Natural killer cell (primary cell): ENCODE results near the gene RNF150. TPM values are rescaled to one million over a fixed set of nuclear protein-coding genes. Genes with fewer than 3 reads are reported as not detected.
A peak's percentile ranks its signal among the peaks of the same experiment; 100 is the strongest.

ENCODE experiments used
- ATAC-seq, 3 donors: fragments of 150-1000 bp in 2 of 3; fragments of 200-7000 bp in 1 of 3; cut with Tn5 transposase; 1 replicate in 1 of 3; 2 replicates in 2 of 3; pipeline ENCODE4 v1.10.0; 2021; ENCODE audit warnings: mild to moderate bottlenecking in 2 of 3, moderate library complexity in 2 of 3
- DNase-seq, 2 donors: peaks; one replicate each; pipeline versions ENCODE4 v3.0.0 to v3.0.0-alpha.2; 2013 to 2021; ENCODE audit warnings: mixed read lengths in 1 of 2
- H3K27ac ChIP-seq: one replicate; pipeline ENCODE4 v1.5.1; 2013; ENCODE audit warnings: mild to moderate bottlenecking, low read length
- H3K27me3 ChIP-seq: one replicate; pipeline ENCODE4 v1.6.1; 2013; ENCODE audit warnings: low read length; ENCODE audit not compliant: control insufficient read depth, insufficient read depth
- H3K36me3 ChIP-seq: one replicate; pipeline ENCODE4 v1.6.1; 2013; ENCODE audit warnings: low read length; ENCODE audit not compliant: control insufficient read depth, insufficient read depth
- H3K4me1 ChIP-seq: one replicate; pipeline ENCODE4 v1.6.1; 2013; ENCODE audit warnings: low read length; ENCODE audit not compliant: control insufficient read depth, insufficient read depth
- H3K4me3 ChIP-seq: one replicate; pipeline ENCODE4 v1.5.1; 2013; ENCODE audit warnings: low read length
- H3K9me3 ChIP-seq: one replicate; pipeline ENCODE4 v1.6.1; 2013; ENCODE audit warnings: low read length; ENCODE audit not compliant: control insufficient read depth, insufficient read depth
- H3K27ac Mint-ChIP-seq, 2 donors: one replicate each; pipeline ENCODE4 v1.8.0; 2022; ENCODE audit warnings: mild to moderate bottlenecking in 2 of 2, mixed read lengths in 2 of 2, moderate library complexity in 1 of 2
- H3K27me3 Mint-ChIP-seq, 2 donors: one replicate each; pipeline ENCODE4 v1.8.0; 2022; ENCODE audit warnings: low read depth in 2 of 2, mixed read lengths in 2 of 2
- H3K36me3 Mint-ChIP-seq: one replicate; pipeline ENCODE4 v1.8.0; 2022; ENCODE audit warnings: mixed read lengths
- H3K4me1 Mint-ChIP-seq, 2 donors: one replicate each; pipeline ENCODE4 v1.8.0; 2022; ENCODE audit warnings: mixed read lengths in 2 of 2
- H3K4me3 Mint-ChIP-seq: one replicate; pipeline ENCODE4 v1.8.0; 2022; ENCODE audit warnings: mild to moderate bottlenecking, moderate library complexity, mixed read lengths
- H3K9me3 Mint-ChIP-seq, 2 donors: one replicate each; pipeline ENCODE4 v1.8.0; 2022; ENCODE audit warnings: mixed read lengths in 2 of 2
- WGBS: methylation state at CpG from one replicate; pipeline ENCODE4 v1.1.7; 2013; ENCODE audit warnings: missing lambda C conversion rate; ENCODE audit not compliant: insufficient coverage; 5-methylcytosine and 5-hydroxymethylcytosine counted together
- intact Hi-C: fragments of 100-400 bp; cut with micrococcal nuclease; formaldehyde crosslinking; loops from one replicate; pipeline ENCODE4 v1.14.2; 2022
- total RNA-seq, 4 donors: library from RNA; stranded (reverse); fragments of 120-200 nt in 1 of 4; gene quantifications; one replicate each; pipeline versions ENCODE4 v1.2.3 to v1.2.4, GENCODE V29; 2013 to 2022
- TF ChIP-seq, protein P1 (sequence below): fragments of 200-600 bp; IDR thresholded peaks from one replicate; pipeline ENCODE4 v1.8.0; 2022; ENCODE audit warnings: antibody characterized with exemption

The RNF150 gene
- total RNA-seq, 3 donors from 2014 or later (not counting 1 experiment from before 2014, with no cell fraction given), result 0.09 TPM; not detected in 2

DNA sequence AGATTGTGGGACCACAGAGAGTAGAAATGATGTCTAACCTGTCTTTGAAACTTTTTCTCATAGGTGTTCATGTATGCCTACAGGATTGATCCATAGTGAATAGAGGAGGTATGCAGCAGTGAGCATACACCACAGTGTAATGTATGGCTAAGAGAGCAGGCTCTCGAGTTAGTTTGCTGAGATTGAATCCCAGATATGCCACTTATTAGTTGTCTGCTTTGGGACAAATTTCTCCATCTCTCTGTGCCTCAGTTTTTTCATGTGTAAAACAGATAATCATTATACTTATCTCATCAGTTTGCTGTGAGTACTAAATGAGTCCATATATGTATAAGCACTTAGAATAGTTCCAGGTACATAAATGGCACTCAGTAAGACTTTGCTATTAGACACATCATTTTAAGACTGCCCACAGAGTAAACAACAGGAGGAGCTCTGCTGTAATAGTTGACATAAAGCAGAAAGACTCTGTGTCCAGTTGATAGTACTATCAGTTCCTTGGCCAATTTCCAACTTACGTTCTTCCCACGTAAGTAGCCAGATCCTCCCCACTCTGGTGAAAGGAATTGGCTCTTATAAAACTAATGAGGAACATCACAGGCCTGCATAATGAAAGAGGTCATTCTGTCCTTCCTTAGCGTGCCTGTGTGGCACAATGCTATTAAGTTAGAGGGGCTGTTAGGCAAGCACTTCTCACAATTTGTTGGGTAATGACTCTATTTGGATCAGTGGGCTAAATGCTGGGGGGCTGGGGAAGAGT is 20.7 kb upstream of the RNF150 start:
- H3K36me3 ChIP-seq, result no peaks in the 10 kb centered on the region
- H3K4me3 Mint-ChIP-seq, result no peak overlapping the region
- H3K27ac Mint-ChIP-seq, result no peak overlapping the region
- H3K9me3 ChIP-seq, result no peaks in the 10 kb centered on the region
- H3K36me3 Mint-ChIP-seq, result no peaks in the 10 kb centered on the region
- 89% methylated on average over 4 of the region's 4 CpGs for WGBS
- H3K4me1 ChIP-seq, result no peaks in the 10 kb centered on the region
- H3K27ac ChIP-seq, result no peak overlapping the region
- intact Hi-C loops, result no loop called here
- peak in 1 of 3 donors; percentile 14 for ATAC-seq
- H3K27me3 Mint-ChIP-seq, result peaks cover 0 to 6% of the 10 kb centered on the region in 2 donors
- TF ChIP-seq, protein P1, sequence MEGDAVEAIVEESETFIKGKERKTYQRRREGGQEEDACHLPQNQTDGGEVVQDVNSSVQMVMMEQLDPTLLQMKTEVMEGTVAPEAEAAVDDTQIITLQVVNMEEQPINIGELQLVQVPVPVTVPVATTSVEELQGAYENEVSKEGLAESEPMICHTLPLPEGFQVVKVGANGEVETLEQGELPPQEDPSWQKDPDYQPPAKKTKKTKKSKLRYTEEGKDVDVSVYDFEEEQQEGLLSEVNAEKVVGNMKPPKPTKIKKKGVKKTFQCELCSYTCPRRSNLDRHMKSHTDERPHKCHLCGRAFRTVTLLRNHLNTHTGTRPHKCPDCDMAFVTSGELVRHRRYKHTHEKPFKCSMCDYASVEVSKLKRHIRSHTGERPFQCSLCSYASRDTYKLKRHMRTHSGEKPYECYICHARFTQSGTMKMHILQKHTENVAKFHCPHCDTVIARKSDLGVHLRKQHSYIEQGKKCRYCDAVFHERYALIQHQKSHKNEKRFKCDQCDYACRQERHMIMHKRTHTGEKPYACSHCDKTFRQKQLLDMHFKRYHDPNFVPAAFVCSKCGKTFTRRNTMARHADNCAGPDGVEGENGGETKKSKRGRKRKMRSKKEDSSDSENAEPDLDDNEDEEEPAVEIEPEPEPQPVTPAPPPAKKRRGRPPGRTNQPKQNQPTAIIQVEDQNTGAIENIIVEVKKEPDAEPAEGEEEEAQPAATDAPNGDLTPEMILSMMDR, result no peak
- no peak for DNase-seq
- no peak overlapping the region for H3K4me3 ChIP-seq
- no peaks in the 10 kb centered on the region for H3K4me1 Mint-ChIP-seq
- no peaks in the 10 kb centered on the region for H3K27me3 ChIP-seq
- H3K9me3 Mint-ChIP-seq, result no peaks in the 10 kb centered on the region

DNA sequence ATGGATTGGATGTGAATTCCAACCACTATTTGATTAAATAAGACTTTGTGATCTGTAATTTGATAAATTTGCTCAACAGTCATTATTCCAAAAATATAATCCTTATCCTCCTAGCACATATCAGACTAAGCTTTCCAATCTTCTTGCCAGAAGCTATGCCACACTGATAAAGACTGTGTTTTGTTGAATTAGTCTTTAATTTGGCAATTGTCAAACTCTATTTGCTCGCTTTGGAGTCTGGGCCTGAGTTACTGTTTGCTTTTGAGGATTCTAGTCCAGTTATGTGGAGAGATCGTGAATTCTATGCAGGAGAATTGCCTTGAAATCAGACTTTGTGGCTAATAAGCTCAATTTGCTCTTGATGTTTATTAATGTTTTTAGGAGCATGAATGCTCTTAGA is 10.9 kb upstream of the RNF150 start:
- DNase-seq, result no peak
- WGBS, result 84% methylated on average over 2 of the region's 2 CpGs
- Histone ChIP-seq H3K27ac (no peak overlapping the region), H3K9me3 (no peaks in the 10 kb centered on the region), H3K36me3 (no peaks in the 10 kb centered on the region), H3K27me3 (peaks cover 7% of the 10 kb centered on the region), H3K4me3 (no peak overlapping the region), H3K4me1 (no peaks in the 10 kb centered on the region)
- ATAC-seq, result no peak
- TF ChIP-seq, protein P1, result no peak
- Mint-ChIP-seq H3K27ac (no peak overlapping the region), H3K27me3 (peaks cover 0 to 2% of the 10 kb centered on the region in 2 donors), H3K4me1 (no peaks in the 10 kb centered on the region), H3K4me3 (no peak overlapping the region), H3K9me3 (no peaks in the 10 kb centered on the region), H3K36me3 (no peaks in the 10 kb centered on the region)
- intact Hi-C loops, result no loop called here

DNA sequence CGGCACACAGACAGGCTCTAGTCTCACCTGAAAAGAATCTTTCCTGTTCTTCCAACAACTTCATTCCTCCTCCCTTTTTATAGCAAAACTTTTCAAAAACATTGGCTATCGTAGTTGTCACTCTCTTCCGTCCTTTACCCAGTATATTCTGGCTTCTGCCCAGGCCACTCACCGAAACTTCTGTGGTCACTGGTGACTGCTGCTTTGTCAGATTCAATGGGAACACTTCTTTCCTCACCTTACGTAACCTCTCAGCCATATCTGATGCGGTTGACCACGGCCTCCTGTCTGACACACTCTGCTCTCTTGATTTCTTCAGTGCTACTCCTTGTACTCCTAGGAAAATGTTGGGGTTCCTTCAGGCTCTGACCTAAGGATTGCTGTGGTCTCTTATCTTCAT is 9.2 kb upstream of the RNF150 start:
- no peaks in the 10 kb centered on the region for H3K36me3 ChIP-seq
- ATAC-seq (peak in 1 of 3 donors; percentile 57), DNase-seq (no peak)
- H3K27me3 ChIP-seq, result peaks cover 9% of the 10 kb centered on the region
- no peak overlapping the region for H3K27ac Mint-ChIP-seq
- TF ChIP-seq, protein P1, result no peak
- H3K27me3 Mint-ChIP-seq, result peaks cover under 1% of the 10 kb centered on the region in 2 donors
- no peaks in the 10 kb centered on the region for H3K4me1 Mint-ChIP-seq
- intact Hi-C loops, result no loop called here
- WGBS, result 19% methylated on average over 7 of the region's 7 CpGs
- no peak overlapping the region for H3K4me3 Mint-ChIP-seq
- no peaks in the 10 kb centered on the region for H3K9me3 ChIP-seq
- H3K4me3 ChIP-seq, result no peak overlapping the region
- H3K9me3 Mint-ChIP-seq, result peaks cover 0 to under 1% of the 10 kb centered on the region in 2 donors
- no peak overlapping the region for H3K27ac ChIP-seq
- no peaks in the 10 kb centered on the region for H3K4me1 ChIP-seq
- no peaks in the 10 kb centered on the region for H3K36me3 Mint-ChIP-seq
